Skeletal muscle cell (primary cell): Measurements from ENCODE around the gene FBXW7.

Experiments used
- DNase-seq: peaks from one replicate; pipeline ENCODE4 v3.0.0-alpha.2; 2010; ENCODE audit warnings: low read depth
- H3K4me3 ChIP-seq: 2 replicates; pipeline ENCODE4 v1.5.1; 2011; ENCODE audit warnings: low read depth, mild to moderate bottlenecking, control low read depth, low read length, moderate library complexity

FBXW7 gene

GRCh38 chr4:152360045-152360410, 175.9 kb downstream of the FBXW7 start:
- DNase-seq: no peak
- H3K4me3 ChIP-seq: no peak overlapping the region

GRCh38 chr4:152359208-152360044, 176.5 kb downstream of the FBXW7 start:
- no peak for DNase-seq
- H3K4me3 ChIP-seq: no peak overlapping the region

GRCh38 chr4:152357206-152357605, 178.7 kb downstream of the FBXW7 start:
- H3K4me3 ChIP-seq: no peak overlapping the region
- no peak for DNase-seq

GRCh38 chr4:152356428-152357034, 179.4 kb downstream of the FBXW7 start:
- no peak for DNase-seq
- H3K4me3 ChIP-seq: no peak overlapping the region

GRCh38 chr4:152352622-152353116, 183.2 kb downstream of the FBXW7 start:
- H3K4me3 ChIP-seq: peak overlapping the region; percentile 62
- peak; percentile 97 for DNase-seq

GRCh38 chr4:152352215-152352614, 183.7 kb downstream of the FBXW7 start:
- H3K4me3 ChIP-seq: peak overlapping the region; percentile 62
- no peak for DNase-seq

GRCh38 chr4:152351080-152351479, 184.8 kb downstream of the FBXW7 start:
- no peak for DNase-seq
- peak overlapping the region; percentile 62 for H3K4me3 ChIP-seq

GRCh38 chr4:152348670-152349069, 187.2 kb downstream of the FBXW7 start:
- no peak for DNase-seq
- no peak overlapping the region for H3K4me3 ChIP-seq

- H3K4me3 ChIP-seq: no peak overlapping the region
- no peak for DNase-seq
These were observed 188.9 kb downstream of the FBXW7 start for GRCh38 chr4:152346979-152347378.

- no peak overlapping the region for H3K4me3 ChIP-seq
These were observed 189.4 kb downstream of the FBXW7 start for GRCh38 chr4:152346526-152346925.

GRCh38 chr4:152344001-152344400, 191.9 kb downstream of the FBXW7 start:
- no peak for DNase-seq

More at GRCh38 chr4:152346526-152346925, 189.4 kb downstream of the FBXW7 start:
- no peak for DNase-seq

GRCh38 chr4:152342293-152342692, 193.6 kb downstream of the FBXW7 start:
- peak; percentile 30 for DNase-seq

More at GRCh38 chr4:152344001-152344400, 191.9 kb downstream of the FBXW7 start:
- H3K4me3 ChIP-seq: no peak overlapping the region

GRCh38 chr4:152340818-152341217, 195.1 kb downstream of the FBXW7 start:
- no peak overlapping the region for H3K4me3 ChIP-seq
- no peak for DNase-seq

More at GRCh38 chr4:152342293-152342692, 193.6 kb downstream of the FBXW7 start:
- no peak overlapping the region for H3K4me3 ChIP-seq

- DNase-seq: no peak
- no peak overlapping the region for H3K4me3 ChIP-seq
These were observed 196.3 kb downstream of the FBXW7 start for GRCh38 chr4:152339576-152339975.

- no peak for DNase-seq
- H3K4me3 ChIP-seq: no peak overlapping the region
These were observed 201.0 kb downstream of the FBXW7 start for GRCh38 chr4:152334931-152335330.

- no peak overlapping the region for H3K4me3 ChIP-seq
- DNase-seq: no peak
These were observed 204.8 kb downstream of the FBXW7 start for GRCh38 chr4:152331042-152331441.

GRCh38 chr4:152328582-152328981, 207.3 kb downstream of the FBXW7 start:
- no peak for DNase-seq
- H3K4me3 ChIP-seq: no peak overlapping the region

GRCh38 chr4:152327606-152328453, 208.1 kb downstream of the FBXW7 start:
- no peak overlapping the region for H3K4me3 ChIP-seq
- no peak for DNase-seq

GRCh38 chr4:152325831-152326230, 210.1 kb downstream of the FBXW7 start:
- no peak for DNase-seq

GRCh38 chr4:152323221-152323620, 212.7 kb downstream of the FBXW7 start:
- no peak overlapping the region for H3K4me3 ChIP-seq
- no peak for DNase-seq

More at GRCh38 chr4:152325831-152326230, 210.1 kb downstream of the FBXW7 start:
- H3K4me3 ChIP-seq: no peak overlapping the region
